GM19468 (cell line): ENCODE results near the gene KIF3A.

Source experiments
- ATAC-seq: cut with Tn5 transposase; IDR thresholded peaks from one replicate; pipeline ENCODE4 v1.9.1; 2021; ENCODE audit warnings: mild to moderate bottlenecking, moderate library complexity, moderate number of reproducible peaks; ENCODE audit not compliant: unreplicated experiment; ENCODE audit errors: extremely low read depth

Gene KIF3A

GRCh38 chr5:132772291-132773070, 35.1 kb upstream of the KIF3A start:
- no peak for ATAC-seq

GRCh38 chr5:132771503-132771998, 34.2 kb upstream of the KIF3A start:
- ATAC-seq: no peak

GRCh38 chr5:132770476-132771159, 33.3 kb upstream of the KIF3A start:
- ATAC-seq: no peak

- ATAC-seq: no peak
These were observed 31.1 kb upstream of the KIF3A start for GRCh38 chr5:132768485-132768868.

DNA sequence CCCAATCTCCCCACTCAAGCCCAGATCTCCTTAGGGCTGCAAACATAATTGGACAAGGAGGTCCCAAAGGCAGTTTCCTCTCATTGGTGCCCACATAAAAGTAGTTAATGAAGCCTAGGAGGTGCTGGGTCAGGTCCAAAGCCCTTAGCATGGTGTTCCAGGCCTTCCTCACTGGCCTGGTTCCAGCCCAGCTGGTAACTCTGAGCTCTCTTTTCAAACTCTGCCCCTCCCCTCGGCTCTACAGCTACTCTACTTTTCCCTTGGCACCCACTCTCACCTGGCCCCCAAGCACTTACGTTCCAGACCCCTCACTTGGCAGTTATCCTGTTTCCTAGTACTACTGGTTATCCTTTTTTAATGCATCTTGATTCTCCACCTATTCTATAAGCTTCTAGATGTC, 29.8 kb upstream of the KIF3A start:
- ATAC-seq: no peak

GRCh38 chr5:132766806-132767055, 29.4 kb upstream of the KIF3A start:
- ATAC-seq: no peak

DNA sequence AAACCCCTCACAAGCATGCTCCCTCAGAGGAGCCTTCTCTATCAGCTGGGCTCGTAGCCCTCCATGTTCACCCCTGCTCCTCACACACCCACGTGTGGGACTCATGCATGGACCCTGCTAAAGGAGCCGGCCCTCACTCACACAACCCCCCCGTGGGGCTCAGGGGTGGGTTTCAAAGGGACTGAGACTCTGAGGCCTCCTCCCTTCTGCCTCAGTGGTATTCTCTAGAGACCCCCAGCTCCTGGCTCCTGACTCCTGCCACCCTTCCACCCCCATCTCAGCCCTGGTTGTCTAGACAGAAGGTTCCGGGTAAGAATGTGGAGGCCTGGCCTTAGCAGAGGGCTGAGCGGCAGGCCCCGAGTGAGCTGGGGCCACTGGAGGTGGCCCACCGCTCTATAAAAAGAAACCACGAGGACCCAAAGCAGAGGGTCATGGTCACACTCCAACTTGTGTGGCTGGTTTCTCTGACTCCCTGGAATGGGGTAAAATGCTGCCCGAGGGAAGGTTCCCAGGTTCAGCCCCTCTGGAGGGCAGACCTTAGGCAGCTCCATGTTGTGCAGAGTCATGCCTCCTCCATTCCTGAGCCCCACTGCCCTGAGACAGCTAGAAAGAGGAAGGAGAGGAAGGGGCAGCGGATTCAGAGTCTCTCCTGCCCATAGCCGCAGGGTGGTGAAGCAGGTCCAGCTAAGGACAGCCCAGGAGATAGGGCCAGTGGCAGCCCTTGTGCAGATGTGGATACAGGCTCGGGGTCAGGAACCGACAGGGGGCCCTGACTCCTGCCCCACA, 28.9 kb upstream of the KIF3A start:
- no peak for ATAC-seq

DNA sequence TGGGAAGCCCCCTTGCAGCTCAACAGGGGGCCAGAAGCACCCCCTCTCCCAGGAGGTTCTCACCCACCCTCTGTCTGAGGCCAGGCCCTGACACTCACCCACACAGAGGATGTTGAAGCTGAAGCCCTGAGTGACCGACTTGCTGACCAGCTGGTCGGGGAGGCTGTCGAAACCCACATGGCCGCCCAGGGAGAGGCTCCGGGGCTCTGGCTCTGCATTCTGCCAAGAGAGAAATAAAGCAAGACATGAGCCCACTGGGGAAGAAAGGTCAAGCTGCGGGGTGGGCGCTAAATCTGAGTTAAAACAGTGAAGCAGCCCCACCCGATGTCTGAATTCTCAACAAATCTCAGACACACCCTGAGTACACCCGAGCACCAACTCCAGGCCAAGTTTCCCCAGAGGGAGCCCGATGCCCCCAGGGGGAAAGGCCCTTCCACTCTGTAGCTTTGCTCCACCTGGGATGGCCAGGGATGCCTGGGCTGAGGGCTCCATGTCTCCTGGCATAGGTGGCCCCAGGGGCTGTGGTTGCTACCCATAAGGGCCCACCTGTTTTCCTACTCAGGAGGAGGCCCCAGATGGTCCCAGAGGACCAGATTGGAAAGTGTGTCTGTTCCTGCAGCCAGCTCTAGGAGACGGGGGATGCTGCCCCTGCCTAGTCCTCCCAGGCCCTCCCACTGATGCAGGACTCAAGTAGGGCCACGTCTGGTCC, 28.1 kb upstream of the KIF3A start:
- no peak for ATAC-seq

DNA sequence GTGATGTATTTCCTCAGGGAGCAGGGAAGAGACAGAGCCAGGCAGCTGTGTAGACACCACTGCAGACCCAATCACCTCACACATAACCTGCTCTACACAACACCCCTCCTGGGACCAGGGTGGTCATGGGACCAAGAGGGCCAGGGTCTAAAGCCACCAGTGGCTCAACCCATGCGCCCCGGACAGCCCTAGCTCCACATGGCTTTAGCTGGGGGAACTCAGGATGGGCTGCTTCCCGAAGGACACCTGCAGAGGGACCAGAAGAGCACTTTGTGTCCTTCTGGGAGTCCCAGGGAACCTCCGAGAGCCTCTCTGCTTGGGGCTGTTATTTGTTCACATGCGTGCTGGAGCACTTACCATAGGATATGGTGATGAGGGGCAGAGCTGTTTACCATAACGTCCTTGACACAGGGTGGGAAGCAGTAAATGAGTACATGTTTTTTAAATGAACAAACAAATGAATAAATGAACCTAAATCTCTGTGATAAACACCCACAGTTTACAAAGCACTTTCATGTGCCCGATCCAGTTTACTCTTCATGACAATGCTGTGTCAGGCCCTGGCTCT, 27.4 kb upstream of the KIF3A start:
- ATAC-seq: no peak

DNA sequence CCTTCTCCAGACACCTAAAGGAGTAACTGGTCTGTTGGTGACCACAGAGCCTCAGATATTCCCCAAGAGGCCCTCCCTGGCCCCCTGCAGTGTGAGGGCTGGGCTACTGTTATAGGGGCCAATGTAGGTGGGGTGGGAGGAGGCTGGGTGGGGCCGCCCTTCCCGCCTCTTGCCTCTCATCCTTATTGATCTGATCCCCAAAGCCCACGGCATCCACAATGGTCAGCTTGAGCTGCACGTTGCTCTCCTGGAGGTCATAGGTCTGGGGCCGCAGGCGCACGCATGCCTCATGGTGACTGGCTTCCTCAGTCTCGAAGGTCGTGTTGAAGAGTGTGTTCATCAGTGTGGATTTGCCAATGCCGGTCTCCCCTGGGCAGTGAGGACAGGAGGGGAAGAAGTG, 26.7 kb upstream of the KIF3A start:
- no peak for ATAC-seq

GRCh38 chr5:132763181-132764036, 26.1 kb upstream of the KIF3A start:
- no peak for ATAC-seq

DNA sequence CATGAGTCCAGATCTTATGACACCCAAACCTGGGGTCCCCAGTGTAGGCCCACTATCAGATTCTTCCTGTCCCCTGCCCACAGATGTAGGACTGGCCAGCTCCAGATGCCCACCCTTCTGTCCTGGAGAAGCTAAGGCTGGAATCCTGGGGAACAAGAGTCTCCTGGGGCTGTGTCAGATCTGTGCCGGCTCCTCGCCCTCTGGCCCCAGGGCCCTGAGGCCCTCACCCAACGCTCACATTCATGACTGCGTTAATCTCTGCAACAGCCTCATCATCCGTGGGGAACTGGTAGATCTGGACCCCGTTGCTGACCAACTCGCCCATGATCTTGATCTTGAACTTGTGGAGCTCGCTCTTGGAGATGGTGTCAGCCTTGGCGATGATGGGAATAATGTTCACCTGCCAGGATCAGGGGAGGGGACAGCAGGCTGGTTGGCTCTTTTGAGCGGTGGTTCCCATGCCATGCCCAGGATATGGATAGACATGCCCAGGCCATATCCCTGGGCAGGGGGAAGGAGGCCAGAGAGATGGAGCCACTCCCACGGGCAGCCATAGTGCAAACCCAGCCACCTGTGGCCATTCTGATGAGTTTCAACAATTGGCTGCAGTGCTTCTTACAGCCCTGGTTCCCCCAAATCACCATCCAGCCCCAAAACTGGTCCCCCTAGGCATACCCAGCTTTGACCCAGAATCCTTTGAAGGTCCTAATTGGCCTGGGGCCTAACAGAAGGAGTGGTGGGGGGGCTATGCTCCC, 25.1 kb upstream of the KIF3A start:
- ATAC-seq: no peak

GRCh38 chr5:132761321-132762240, 24.2 kb upstream of the KIF3A start:
- ATAC-seq: no peak

DNA sequence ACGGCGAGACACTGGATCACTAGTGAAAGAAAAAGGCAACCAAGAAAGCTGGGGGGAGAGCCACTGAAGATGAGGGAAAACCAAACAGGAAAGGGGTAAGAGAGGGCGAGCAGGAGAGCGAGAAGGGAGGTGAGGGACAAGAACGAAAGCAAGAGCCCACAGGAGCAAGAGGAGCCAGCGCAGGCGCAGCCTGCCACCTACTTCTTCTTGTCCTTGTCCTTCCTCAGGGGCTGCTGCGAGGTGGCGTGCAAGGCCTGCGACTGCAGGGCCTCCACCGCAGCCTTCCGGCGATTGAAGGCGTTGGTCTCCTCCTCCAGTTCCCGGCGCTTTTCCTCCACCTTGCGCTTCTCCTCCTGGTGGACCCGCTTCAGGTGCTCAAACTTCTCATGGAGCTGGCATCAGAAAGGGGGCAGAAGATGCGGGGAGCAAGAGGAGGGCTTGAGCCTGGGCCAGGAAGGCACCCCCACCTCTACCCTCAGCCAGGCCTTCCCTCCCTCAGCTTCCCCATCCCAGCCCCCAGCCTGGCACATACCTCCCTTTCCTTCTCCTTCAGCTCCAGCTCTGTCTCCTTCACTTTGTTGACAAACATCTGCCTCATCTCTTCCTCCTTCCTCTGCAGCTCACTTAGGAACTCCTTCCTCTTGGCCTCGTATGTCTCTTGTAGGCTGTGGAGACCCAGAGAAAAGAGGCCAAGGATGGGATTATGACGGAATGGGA, 23.4 kb upstream of the KIF3A start:
- ATAC-seq: no peak

GRCh38 chr5:132760049-132760420, 22.7 kb upstream of the KIF3A start:
- ATAC-seq: no peak

- ATAC-seq: no peak
These were observed 22.0 kb upstream of the KIF3A start for GRCh38 chr5:132759114-132760048.
